D721Med (cell line): ENCODE measurements around the gene PTPRT.

Experiments used
- DNase-seq: peaks from one replicate; pipeline ENCODE4 v3.0.0; 2011; ENCODE audit warnings: low spot score; ENCODE audit not compliant: insufficient read length
- FAIRE-seq: peaks from 2 replicates; lab custom pipeline; 2011; peaks lifted over from hg19 to GRCh38; lab: Jason Lieb, UNC
- TF ChIP-seq, protein P1 (sequence below): IDR thresholded peaks from 2 replicates; pipeline ENCODE4 v1.5.1; 2012; ENCODE audit warnings: mild to moderate bottlenecking, control low read depth; ENCODE audit not compliant: insufficient read depth; ENCODE audit errors: missing control alignments

Gene PTPRT

DNA sequence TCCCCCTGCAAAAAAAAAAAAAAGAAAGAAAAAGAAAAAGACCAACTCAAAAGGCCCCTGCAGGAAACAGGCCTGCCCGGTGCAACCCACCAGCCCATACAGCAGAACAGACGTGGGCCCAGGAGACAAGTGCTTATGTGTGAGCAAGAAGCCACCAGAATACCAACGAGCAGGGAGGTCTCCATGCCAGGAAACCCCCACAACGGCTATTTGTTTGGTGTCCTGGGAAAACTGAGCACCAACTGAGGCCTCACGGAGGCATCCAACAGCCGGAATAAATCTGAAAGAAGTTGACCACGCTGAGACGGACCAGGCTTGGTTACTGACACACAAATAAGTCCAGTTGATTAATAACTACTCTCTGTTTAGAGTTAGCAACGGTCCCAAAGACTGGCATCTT is 29.7 kb downstream of the PTPRT start:
- FAIRE-seq (no peak), DNase-seq (no peak)
- TF ChIP-seq, protein P1, sequence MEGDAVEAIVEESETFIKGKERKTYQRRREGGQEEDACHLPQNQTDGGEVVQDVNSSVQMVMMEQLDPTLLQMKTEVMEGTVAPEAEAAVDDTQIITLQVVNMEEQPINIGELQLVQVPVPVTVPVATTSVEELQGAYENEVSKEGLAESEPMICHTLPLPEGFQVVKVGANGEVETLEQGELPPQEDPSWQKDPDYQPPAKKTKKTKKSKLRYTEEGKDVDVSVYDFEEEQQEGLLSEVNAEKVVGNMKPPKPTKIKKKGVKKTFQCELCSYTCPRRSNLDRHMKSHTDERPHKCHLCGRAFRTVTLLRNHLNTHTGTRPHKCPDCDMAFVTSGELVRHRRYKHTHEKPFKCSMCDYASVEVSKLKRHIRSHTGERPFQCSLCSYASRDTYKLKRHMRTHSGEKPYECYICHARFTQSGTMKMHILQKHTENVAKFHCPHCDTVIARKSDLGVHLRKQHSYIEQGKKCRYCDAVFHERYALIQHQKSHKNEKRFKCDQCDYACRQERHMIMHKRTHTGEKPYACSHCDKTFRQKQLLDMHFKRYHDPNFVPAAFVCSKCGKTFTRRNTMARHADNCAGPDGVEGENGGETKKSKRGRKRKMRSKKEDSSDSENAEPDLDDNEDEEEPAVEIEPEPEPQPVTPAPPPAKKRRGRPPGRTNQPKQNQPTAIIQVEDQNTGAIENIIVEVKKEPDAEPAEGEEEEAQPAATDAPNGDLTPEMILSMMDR: no peak

DNA sequence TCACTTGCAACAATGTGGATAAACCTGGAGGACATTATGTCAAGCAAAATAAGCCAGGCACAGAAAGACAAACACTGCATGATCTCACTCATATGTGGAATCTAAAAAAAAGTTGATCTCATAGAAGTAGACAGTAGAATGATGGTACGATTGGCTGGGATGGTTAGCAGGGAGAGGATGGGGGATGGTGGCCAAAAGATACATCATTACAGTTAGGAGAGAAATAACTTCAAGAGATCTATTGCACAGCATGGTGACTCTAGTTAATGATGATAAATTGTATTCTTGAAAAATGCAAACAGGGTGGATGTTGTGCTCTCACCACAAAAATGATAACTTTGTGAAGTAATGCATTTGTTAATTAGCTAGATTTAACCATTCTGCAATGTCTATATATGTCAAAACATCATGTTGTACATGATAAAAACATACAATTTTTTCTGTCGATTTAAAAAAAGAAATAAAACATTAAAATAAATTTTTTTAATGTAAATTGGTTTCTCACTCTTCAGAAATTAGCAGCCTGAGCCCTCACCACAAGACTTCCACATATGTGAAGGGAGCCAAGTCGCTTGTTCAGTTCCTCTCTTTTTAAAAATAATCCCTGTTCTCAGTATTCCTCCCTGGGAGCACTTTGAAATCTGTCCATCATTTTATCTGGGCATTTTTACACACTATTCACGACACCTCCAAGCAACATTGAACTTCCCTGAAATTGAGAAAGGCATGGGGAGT is 34.2 kb downstream of the PTPRT start:
- TF ChIP-seq, protein P1: no peak
- no peak for FAIRE-seq
- DNase-seq: no peak

DNA sequence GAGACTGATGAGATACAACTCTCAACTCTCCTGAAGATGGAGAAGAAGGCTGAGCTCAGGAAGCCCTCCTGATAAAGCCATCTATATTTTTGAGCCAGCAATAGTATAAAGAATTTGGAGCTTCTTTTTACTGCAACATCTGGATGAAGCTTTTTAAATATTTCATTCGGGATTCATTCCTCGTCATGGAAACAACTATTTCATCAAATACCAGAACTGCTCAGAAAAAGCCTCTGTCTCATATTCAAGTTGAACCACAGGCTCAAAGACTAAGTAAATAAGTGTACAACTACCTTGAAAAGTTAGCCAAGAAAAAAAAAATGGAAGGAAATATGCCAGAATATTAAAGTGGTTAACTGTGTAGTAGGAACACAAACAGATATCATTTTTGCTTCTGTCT is 37.8 kb downstream of the PTPRT start:
- FAIRE-seq: no peak
- DNase-seq: no peak
- TF ChIP-seq, protein P1: no peak

DNA sequence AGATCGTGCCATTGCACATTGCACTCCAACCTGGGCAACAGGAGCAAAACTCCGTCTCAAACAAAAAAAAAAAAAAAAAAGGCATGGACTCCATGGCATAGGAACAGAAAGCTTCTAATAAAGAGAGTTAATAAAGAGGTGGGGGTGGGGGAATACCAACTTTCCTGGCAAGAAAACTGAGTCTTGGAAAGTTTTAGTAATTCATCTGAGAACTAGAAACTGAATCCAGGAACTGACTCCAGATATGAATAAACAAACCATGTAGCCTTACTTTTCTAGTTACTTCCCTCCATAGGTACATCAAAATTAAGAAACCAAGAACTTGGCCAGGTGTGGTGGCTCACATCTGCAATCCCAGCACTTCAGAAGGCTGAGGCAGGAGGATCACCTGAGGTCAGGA is 38.5 kb downstream of the PTPRT start:
- TF ChIP-seq, protein P1: no peak
- DNase-seq (no peak), FAIRE-seq (no peak)

DNA sequence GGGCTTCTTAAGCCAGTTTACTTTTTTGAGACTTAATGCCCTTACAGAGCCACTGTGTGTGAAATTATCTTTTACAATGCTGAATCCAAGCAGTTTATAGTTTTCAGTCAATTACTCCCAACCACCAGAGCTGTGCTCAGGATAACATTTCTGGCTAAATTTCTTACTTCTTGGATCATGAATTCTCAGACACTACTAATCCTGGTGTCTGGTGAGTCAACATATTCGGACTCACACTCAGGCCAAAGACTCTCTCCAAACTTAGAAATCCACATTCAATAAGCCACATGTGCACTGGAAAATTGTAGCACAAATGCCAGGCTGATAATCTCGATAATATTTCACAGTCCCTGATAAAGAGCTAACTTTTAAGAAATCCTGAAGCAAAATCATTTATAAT is 49.0 kb downstream of the PTPRT start:
- FAIRE-seq: no peak
- no peak for DNase-seq
- TF ChIP-seq, protein P1: no peak

DNA sequence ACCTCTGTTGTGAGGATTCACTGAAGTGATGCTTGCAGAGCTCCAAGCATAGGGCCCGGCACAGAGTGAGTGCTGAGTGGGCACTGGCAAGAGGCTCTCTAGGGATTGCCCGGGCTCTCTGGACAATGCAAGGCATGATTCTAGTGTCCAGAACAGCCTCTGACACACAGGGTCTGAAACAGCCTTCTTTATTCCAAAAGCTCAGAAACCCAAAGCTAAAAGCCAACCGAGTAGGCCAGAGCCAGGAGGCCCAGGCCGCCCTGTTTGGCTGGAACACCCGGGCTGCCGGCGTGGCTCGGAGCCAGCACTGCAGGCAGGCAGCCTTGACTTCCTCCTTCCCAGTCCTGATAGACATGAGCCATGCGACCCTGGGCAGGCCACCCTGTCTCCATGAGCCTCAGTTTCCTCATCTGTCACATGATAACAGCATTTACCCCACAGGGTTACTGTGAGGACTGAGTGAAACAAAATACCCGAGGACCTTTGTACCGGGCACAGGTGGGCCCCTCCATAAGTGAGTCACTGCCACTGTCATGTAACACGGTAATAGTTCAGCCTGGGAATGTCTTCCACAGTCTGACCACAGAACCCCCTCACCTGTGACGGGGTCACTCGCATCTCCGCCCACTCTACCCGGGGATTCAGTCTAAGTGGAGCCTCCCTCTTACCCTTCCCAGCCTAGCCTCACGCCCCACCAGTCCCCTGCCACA is 51.5 kb downstream of the PTPRT start:
- FAIRE-seq (no peak), DNase-seq (no peak)
- TF ChIP-seq, protein P1: no peak

DNA sequence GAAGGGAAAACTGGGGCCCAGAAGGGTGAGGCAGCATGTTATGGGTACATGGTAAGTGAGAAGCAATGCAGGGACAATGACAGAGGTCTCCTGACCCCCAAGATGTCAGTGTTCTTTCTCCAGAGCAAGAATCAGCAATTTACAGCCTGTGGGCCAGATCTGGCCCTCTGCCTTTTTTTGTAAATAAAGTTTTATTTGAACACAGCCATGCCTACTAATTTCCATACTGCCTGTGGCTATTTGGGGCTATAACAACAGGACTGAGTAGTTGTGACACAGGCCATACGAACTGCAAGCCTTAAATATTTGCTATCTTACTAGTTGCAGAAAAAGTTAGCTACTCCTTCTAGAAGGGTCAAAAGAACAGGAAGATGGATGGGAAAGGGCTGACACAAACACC is 52.5 kb downstream of the PTPRT start:
- DNase-seq (no peak), FAIRE-seq (no peak)
- TF ChIP-seq, protein P1: no peak
